HepG2 (cell line): ENCODE data around the gene CXCR2. TPM values are rescaled to one million over a fixed set of nuclear protein-coding genes. Genes with fewer than 3 reads are reported as not detected.

Source experiments
- ATAC-seq: fragments of 200-7000 bp; cut with Tn5 transposase; 3 replicates; pipeline ENCODE4 v1.9.1; 2020; ENCODE audit warnings: mild to moderate bottlenecking, moderate library complexity
- BruUV-seq: library from RNA; stranded (reverse); fragments of 400-500 nt; replicated peaks from 2 replicates; lab custom pipeline; 2021; lab: Mats Ljungman, UMichigan
- CTCF ChIA-PET: fragments of 300-600 bp; formaldehyde crosslinking; extraction: SDS; loops from one replicate; lab custom pipeline; 2021; ENCODE audit warnings: low total read pairs, inconsistent platforms, low intra/inter-chr PET ratio; lab: Yijun Ruan, JAX
- POLR2A ChIA-PET: fragments of 350-600 bp; sonication (Branson Sonifier 250); formaldehyde crosslinking; loops from one replicate; lab custom pipeline; 2020; ENCODE audit warnings: antibody characterized with exemption, inconsistent platforms; lab: Yijun Ruan, JAX
- DNase-seq: peaks from one replicate; pipeline ENCODE4 v3.0.0-alpha.2; 2015; ENCODE audit warnings: low spot score
- FAIRE-seq: peaks from 3 replicates; lab custom pipeline; 2011; peaks lifted over from hg19 to GRCh38; lab: Jason Lieb, UNC
- H2AFZ ChIP-seq: one replicate; pipeline ENCODE4 v1.6.1; 2011; ENCODE audit warnings: low read length, inconsistent platforms
- H3K27ac ChIP-seq: fragments of 300-600 bp; 3 replicates; pipeline ENCODE4 v1.8.0; 2011; ENCODE audit warnings: mixed run types, mild to moderate bottlenecking, mixed read lengths, low read length, inconsistent platforms; ENCODE audit not compliant: insufficient read depth; ENCODE audit errors: extremely low read length
- H3K27me3 ChIP-seq, 2 experiments: fragments of 200-600 bp in 1 of 2; 2 replicates in 1 of 2; 3 replicates in 1 of 2; pipeline versions ENCODE4 v1.6.0 to v1.8.0; 2011; ENCODE audit warnings: low read length in 2 of 2, mild to moderate bottlenecking in 2 of 2, moderate library complexity in 2 of 2, inconsistent platforms in 1 of 2; ENCODE audit not compliant: insufficient read depth in 2 of 2, control insufficient read depth in 1 of 2
- H3K36me3 ChIP-seq, 2 experiments: fragments of 200-600 bp in 1 of 2; replicated peaks in 1 of 2; 2 replicates in 1 of 2; 3 replicates in 1 of 2; pipeline versions ENCODE4 v1.5.1 to v1.8.0; 2011; ENCODE audit warnings: low read length in 2 of 2, inconsistent platforms in 1 of 2; ENCODE audit not compliant: insufficient read depth in 2 of 2, control insufficient read depth in 1 of 2
- H3K4me1 ChIP-seq: 2 replicates; pipeline ENCODE4 v1.5.1; 2012; ENCODE audit warnings: low read length, inconsistent platforms; ENCODE audit not compliant: insufficient read depth
- H3K4me2 ChIP-seq: 2 replicates; pipeline ENCODE4 v1.6.0; 2011; ENCODE audit warnings: low read depth, low read length, inconsistent platforms
- H3K4me3 ChIP-seq, 3 experiments: fragments of 200-600 bp in 1 of 3; sonication (generic), shearing (Covaris generic) in 1 of 3; replicated peaks in 1 of 3; 2 replicates each; pipeline ENCODE4 v1.5.1; 2011 to 2016; ENCODE audit warnings: low read length in 3 of 3, inconsistent platforms in 2 of 3, low read depth in 2 of 3, mild to moderate bottlenecking in 2 of 3, control low read depth in 1 of 3, mixed read lengths in 1 of 3; ENCODE audit not compliant: insufficient read depth in 1 of 3
- H3K79me2 ChIP-seq: one replicate; pipeline ENCODE4 v1.6.1; 2011; ENCODE audit warnings: low read length, inconsistent platforms; ENCODE audit not compliant: insufficient read depth
- H3K9ac ChIP-seq: 2 replicates; pipeline ENCODE4 v1.6.0; 2011; ENCODE audit warnings: mild to moderate bottlenecking, low read depth, low read length, inconsistent platforms; ENCODE audit not compliant: insufficient read depth
- H3K9me3 ChIP-seq: 2 replicates; pipeline ENCODE4 v1.5.1; 2012; ENCODE audit warnings: mild to moderate bottlenecking, low read length
- H4K20me1 ChIP-seq: 2 replicates; pipeline ENCODE4 v1.6.0; 2011; ENCODE audit warnings: inconsistent platforms, mild to moderate bottlenecking, low read length, moderate library complexity; ENCODE audit not compliant: insufficient read depth
- ATAD3A ChIP-seq: sonication (generic); formaldehyde crosslinking; IDR thresholded peaks from 2 replicates; pipeline ENCODE4 v1.4.0; 2020; ENCODE audit warnings: missing genetic modification reagents
- ATF1 ChIP-seq: IDR thresholded peaks from 2 replicates; pipeline ENCODE4 v1.6.1; 2016; ENCODE audit warnings: mild to moderate bottlenecking, control low read depth
- BCLAF1 ChIP-seq: fragments of 450-650 bp; IDR thresholded peaks from 2 replicates; pipeline ENCODE4 v1.6.1; 2017; ENCODE audit warnings: mild to moderate bottlenecking
- DMAP1 ChIP-seq: IDR thresholded peaks from 2 replicates; pipeline ENCODE4 v1.6.1; 2016
- LRRFIP1 ChIP-seq: sonication (generic); formaldehyde crosslinking; conservative IDR thresholded peaks from 2 replicates; pipeline ENCODE4 v1.4.0; 2020; ENCODE audit warnings: missing genetic modification reagents
- PHB2 ChIP-seq: fragments of 450-650 bp; IDR thresholded peaks from 2 replicates; pipeline ENCODE4 v1.6.1; 2018; ENCODE audit not compliant: partially characterized antibody
- SRSF1 ChIP-seq: fragments of 200-400 bp; formaldehyde crosslinking; optimal IDR thresholded peaks from 2 replicates; pipeline ENCODE3; 2017; ENCODE audit warnings: mild to moderate bottlenecking, low read depth, low read length, moderate library complexity
- THAP9 ChIP-seq: sonication (generic); formaldehyde crosslinking; IDR thresholded peaks from 2 replicates; pipeline ENCODE4; 2020; ENCODE audit warnings: missing genetic modification reagents, mild to moderate bottlenecking, borderline replicate concordance
- TSC22D2 ChIP-seq: sonication (generic); formaldehyde crosslinking; IDR thresholded peaks from 2 replicates; pipeline ENCODE4 v1.5.1; 2020; ENCODE audit warnings: missing genetic modification reagents, mild to moderate bottlenecking, borderline replicate concordance
- ZBTB38 ChIP-seq: sonication (generic); formaldehyde crosslinking; IDR thresholded peaks from 2 replicates; pipeline ENCODE4 v1.5.1; 2020; ENCODE audit warnings: mild to moderate bottlenecking, missing genetic modification reagents
- ZFP41 ChIP-seq: sonication (generic); formaldehyde crosslinking; IDR thresholded peaks from 2 replicates; pipeline ENCODE4 v1.4.0; 2020; ENCODE audit warnings: mild to moderate bottlenecking, missing genetic modification reagents, borderline replicate concordance
- ZNF121 ChIP-seq: sonication (generic); formaldehyde crosslinking; IDR thresholded peaks from 2 replicates; pipeline ENCODE4 v1.5.0; 2020; ENCODE audit warnings: mild to moderate bottlenecking, missing genetic modification reagents
- ZNF160 ChIP-seq: sonication (generic); formaldehyde crosslinking; IDR thresholded peaks from 2 replicates; pipeline ENCODE4 v1.8.0; 2022; ENCODE audit warnings: mild to moderate bottlenecking, inconsistent platforms, missing genetic modification reagents
- ZNF773 ChIP-seq: sonication (generic); formaldehyde crosslinking; IDR thresholded peaks from 2 replicates; pipeline ENCODE4 v1.4.0; 2020; ENCODE audit warnings: missing genetic modification reagents, borderline replicate concordance
- ZUFSP ChIP-seq: sonication (generic); formaldehyde crosslinking; IDR thresholded peaks from 2 replicates; pipeline ENCODE4 v1.9.0; 2021; ENCODE audit warnings: missing genetic modification reagents, mild to moderate bottlenecking, borderline replicate concordance
- WGBS: methylation state at CpG from one replicate; pipeline ENCODE4 v1.1.6; 2017; ENCODE audit warnings: low lambda C conversion rate; 5-methylcytosine and 5-hydroxymethylcytosine counted together
- in situ Hi-C: cut with HindIII; loops from 2 replicates; pipeline ENCODE4 v1.10.0; 2017; ENCODE audit warnings: low pct_unique_long_range_greater_than_20kb; ENCODE audit not compliant: extremely low pct_ligation_motif_present
- intact Hi-C: fragments of 100-400 bp; cut with micrococcal nuclease; formaldehyde crosslinking; loops from one replicate; pipeline ENCODE4 v1.10.0; 2022; ENCODE audit not compliant: unreplicated experiment
- polyA plus RNA-seq, 8 experiments: library from polyadenylated mRNA; depleted of rRNA in 3 of 8; stranded (reverse) in 7 of 8; unstranded in 1 of 8; fragments of >200 nt; fragmentation: Illumina TruSeq in 4 of 8; extraction: Trizol in 4 of 8; gene quantifications; 2 replicates each; pipeline versions ENCODE4 v1.2.1 to v1.2.3, GENCODE V29; 2011 to 2016; ENCODE audit warnings: low read depth in 4 of 8, missing spikeins in 1 of 8, mixed read lengths in 1 of 8; ENCODE audit not compliant: insufficient read depth in 1 of 8
- total RNA-seq, 5 experiments: library from RNA; depleted of rRNA; stranded (reverse); fragments of >200 nt; fragmentation: Illumina TruSeq; extraction: Trizol; gene quantifications; 2 replicates each; pipeline ENCODE4 v1.2.3, GENCODE V29; 2016; ENCODE audit warnings: low read depth in 1 of 5

The CXCR2 gene
- total and polyA plus RNA-seq, 2 of the 13 experiments (the other 11 are each of a cell fraction or from before 2014, with no cell fraction given) = not detected

- H3K4me2 ChIP-seq = no peak overlapping the region
- TF ChIP-seq ZNF121 (CRISPR knock-in tag) = no peak
- no peak for TF ChIP-seq PHB2
- no peak for TF ChIP-seq ZFP41 (CRISPR knock-in tag)
- no peak for TF ChIP-seq ZNF160 (CRISPR knock-in tag)
- TF ChIP-seq ATF1 = no peak
- TF ChIP-seq ATAD3A = no peak
- no peak for TF ChIP-seq TSC22D2 (CRISPR knock-in tag)
- no peak for TF ChIP-seq DMAP1
- no peak for TF ChIP-seq LRRFIP1 (CRISPR knock-in tag)
- TF ChIP-seq THAP9 = no peak
- no peak for TF ChIP-seq ZNF773 (CRISPR knock-in tag)
- TF ChIP-seq ZUFSP = no peak
- TF ChIP-seq SRSF1 = no peak
- TF ChIP-seq ZBTB38 (CRISPR knock-in tag) = no peak
- TF ChIP-seq BCLAF1 = no peak
These were observed 4.5 kb downstream of the CXCR2 start for GRCh38 chr2:218130377-218130776.

More at GRCh38 chr2:218130377-218130776, 4.5 kb downstream of the CXCR2 start:
- no TSS peak for BruUV-seq
- H2AFZ ChIP-seq = no peak overlapping the region
- CTCF ChIA-PET = no interaction called here
- no peaks in the 10 kb centered on the region for H3K79me2 ChIP-seq
- no peak overlapping the region for H3K4me3 ChIP-seq
- in situ Hi-C loops = no loop called here
- POLR2A ChIA-PET = no interaction called here
- H3K9me3 ChIP-seq = no peaks in the 10 kb centered on the region
- no peak overlapping the region for H3K9ac ChIP-seq
- H3K4me1 ChIP-seq = no peaks in the 10 kb centered on the region
- no peak for FAIRE-seq
- intact Hi-C loops = no loop called here
- H4K20me1 ChIP-seq = no peaks in the 10 kb centered on the region
- peaks cover 4 to 48% of the 10 kb centered on the region in 2 experiments for H3K27me3 ChIP-seq
- H3K36me3 ChIP-seq = no peaks in the 10 kb centered on the region
- no peak for ATAC-seq
- WGBS = 44% methylated on average over 2 of the region's 2 CpGs
- H3K27ac ChIP-seq = no peak overlapping the region
- DNase-seq = no peak
